Endodermal cell (in vitro differentiated cells): Measurements from ENCODE around the gene MPZL1. TPM values are rescaled to one million over a fixed set of nuclear protein-coding genes. Genes with fewer than 3 reads are reported as not detected.

Source experiments
- DNase-seq: peaks from one replicate; pipeline ENCODE4 v3.0.0-alpha.2; 2017
- H3K27ac ChIP-seq: 2 replicates; pipeline ENCODE4 v1.5.1; 2013; ENCODE audit warnings: mild to moderate bottlenecking, low read depth, low read length, moderate library complexity
- H3K27me3 ChIP-seq: 2 replicates; pipeline ENCODE4 v1.6.1; 2013; ENCODE audit warnings: mild to moderate bottlenecking, low read length, moderate library complexity; ENCODE audit not compliant: insufficient read depth, control insufficient read depth, poor library complexity, severe bottlenecking
- H3K36me3 ChIP-seq: 2 replicates; pipeline ENCODE4 v1.7.0; 2013; ENCODE audit warnings: mild to moderate bottlenecking, low read length, moderate library complexity; ENCODE audit not compliant: control insufficient read depth, insufficient read depth
- H3K4me1 ChIP-seq: one replicate; pipeline ENCODE4 v1.7.0; 2013; ENCODE audit warnings: low read length; ENCODE audit not compliant: control insufficient read depth, insufficient read depth
- H3K4me3 ChIP-seq: 2 replicates; pipeline ENCODE4 v1.5.1; 2013; ENCODE audit warnings: mild to moderate bottlenecking, low read length, moderate library complexity
- H3K9ac ChIP-seq: 2 replicates; pipeline ENCODE4 v1.6.1; 2013; ENCODE audit warnings: mild to moderate bottlenecking, low read length, moderate library complexity; ENCODE audit not compliant: poor library complexity, severe bottlenecking; ENCODE audit errors: extremely low read depth
- H3K9me3 ChIP-seq: 2 replicates; pipeline ENCODE4 v1.6.1; 2013; ENCODE audit warnings: mild to moderate bottlenecking, low read length, moderate library complexity; ENCODE audit not compliant: control insufficient read depth
- H3K27ac Mint-ChIP-seq: 2 replicates; pipeline ENCODE4 v1.8.0; 2020; ENCODE audit warnings: mixed read lengths
- H3K27me3 Mint-ChIP-seq: 2 replicates; pipeline ENCODE4 v1.8.0; 2021; ENCODE audit warnings: mild to moderate bottlenecking, mixed read lengths; ENCODE audit not compliant: insufficient read depth
- H3K36me3 Mint-ChIP-seq: 2 replicates; pipeline ENCODE4 v1.8.0; 2020; ENCODE audit warnings: low read depth, mixed read lengths
- H3K4me1 Mint-ChIP-seq: 2 replicates; pipeline ENCODE4 v1.8.0; 2020; ENCODE audit warnings: mixed read lengths
- H3K4me3 Mint-ChIP-seq: 2 replicates; pipeline ENCODE4 v1.8.0; 2020; ENCODE audit warnings: mild to moderate bottlenecking, moderate library complexity, mixed read lengths
- H3K9me3 Mint-ChIP-seq: 2 replicates; pipeline ENCODE4 v1.8.0; 2020; ENCODE audit warnings: mild to moderate bottlenecking, mixed read lengths
- CTCF ChIP-seq: fragments of 200-600 bp; sonication (generic); conservative IDR thresholded peaks from 2 replicates; pipeline ENCODE4 v1.5.0; 2021; ENCODE audit warnings: antibody characterized with exemption, mild to moderate bottlenecking
- WGBS, 2 experiments: methylation state at CpG; one replicate each; pipeline versions ENCODE4 v1.1.5 to v1.1.7; 2013; ENCODE audit warnings: missing lambda C conversion rate in 2 of 2, mixed read lengths in 1 of 2; ENCODE audit not compliant: insufficient coverage in 1 of 2, insufficient read length in 1 of 2; 5-methylcytosine and 5-hydroxymethylcytosine counted together
- total RNA-seq, 2 donors: library from RNA; stranded (reverse); fragmentation: NEBNext Ultra II Directional in 1 of 2; extraction: Animal tissue kit (Norgen Biotek cat#: 25700) in 1 of 2; gene quantifications; 2 replicates in 1 of 2; 3 replicates in 1 of 2; pipeline ENCODE4 v1.2.1, GENCODE V29; 2021

MPZL1 gene
- total RNA-seq, 2 donors from 2014 or later, result 111 to 114 TPM

GRCh38 chr1:167734227-167734626, 12.4 kb downstream of the MPZL1 start:
- peaks cover 8% of the 10 kb centered on the region for H3K9me3 Mint-ChIP-seq
- peaks cover 6% of the 10 kb centered on the region for H3K4me1 Mint-ChIP-seq

GRCh38 chr1:167734841-167735240, 13.1 kb downstream of the MPZL1 start:
- TF ChIP-seq CTCF, result no peak
- no peak overlapping the region for H3K4me3 ChIP-seq
- Mint-ChIP-seq H3K4me3 (no peak overlapping the region), H3K36me3 (peaks cover 38% of the 10 kb centered on the region), H3K27ac (no peak overlapping the region), H3K27me3 (peaks cover 26% of the 10 kb centered on the region), H3K9me3 (peaks cover 8% of the 10 kb centered on the region), H3K4me1 (peaks cover 10% of the 10 kb centered on the region)
- H3K4me1 ChIP-seq, result no peaks in the 10 kb centered on the region
- no peak for DNase-seq
- peaks cover 13% of the 10 kb centered on the region for H3K9me3 ChIP-seq
- H3K27me3 ChIP-seq, result peaks cover 22% of the 10 kb centered on the region
- H3K9ac ChIP-seq, result no peak overlapping the region
- peaks cover 19% of the 10 kb centered on the region for H3K36me3 ChIP-seq
- 81% methylated on average over 1 of the region's 1 CpG; no CpG with 5 or more reads in 1 of the 2 experiments for WGBS, 2 experiments
- no peak overlapping the region for H3K27ac ChIP-seq

More at GRCh38 chr1:167734227-167734626, 12.4 kb downstream of the MPZL1 start:
- TF ChIP-seq CTCF, result no peak
- H3K27me3 ChIP-seq, result peaks cover 16% of the 10 kb centered on the region
- no peak overlapping the region for H3K27ac Mint-ChIP-seq
- peaks cover 23% of the 10 kb centered on the region for H3K27me3 Mint-ChIP-seq
- no peak overlapping the region for H3K4me3 ChIP-seq
- H3K9me3 ChIP-seq, result peaks cover 13% of the 10 kb centered on the region
- WGBS, 2 experiments, result 88 to 98% methylated on average over 3 to 4 of the region's 4 CpGs
- H3K27ac ChIP-seq, result no peak overlapping the region
- H3K36me3 ChIP-seq, result peaks cover 19% of the 10 kb centered on the region
- peaks cover 35% of the 10 kb centered on the region for H3K36me3 Mint-ChIP-seq
- no peak overlapping the region for H3K9ac ChIP-seq
- no peak for DNase-seq
- no peaks in the 10 kb centered on the region for H3K4me1 ChIP-seq
- H3K4me3 Mint-ChIP-seq, result no peak overlapping the region

GRCh38 chr1:167737169-167737568, 15.4 kb downstream of the MPZL1 start:
- Mint-ChIP-seq H3K36me3 (peaks cover 24% of the 10 kb centered on the region), H3K4me3 (no peak overlapping the region), H3K9me3 (peaks cover 8% of the 10 kb centered on the region), H3K27ac (no peak overlapping the region), H3K27me3 (peaks cover 29% of the 10 kb centered on the region), H3K4me1 (peaks cover 18% of the 10 kb centered on the region)
- H3K4me1 ChIP-seq, result no peaks in the 10 kb centered on the region
- H3K27ac ChIP-seq, result no peak overlapping the region
- no peak for TF ChIP-seq CTCF
- H3K36me3 ChIP-seq, result peaks cover 10% of the 10 kb centered on the region
- DNase-seq, result no peak
- H3K9me3 ChIP-seq, result peaks cover 13% of the 10 kb centered on the region
- WGBS, 2 experiments, result 94 to 97% methylated on average over 4 of the region's 4 CpGs
- H3K4me3 ChIP-seq, result no peak overlapping the region
- H3K27me3 ChIP-seq, result peaks cover 33% of the 10 kb centered on the region
- H3K9ac ChIP-seq, result no peak overlapping the region
